GM12878 (cell line): ENCODE results near the gene OR6B2. TPM values are rescaled to one million over a fixed set of nuclear protein-coding genes. Genes with fewer than 3 reads are reported as not detected.

Experiments
- ATAC-seq: fragments of 200-7000 bp; cut with Tn5 transposase; 3 replicates; pipeline ENCODE4 v1.9.1; 2020; ENCODE audit warnings: mild to moderate bottlenecking, moderate library complexity
- BruUV-seq: library from RNA; stranded (reverse); fragments of 400-500 nt; replicated peaks from 2 replicates; lab custom pipeline; 2021; lab: Mats Ljungman, UMichigan
- CTCF ChIA-PET: fragments of 300-600 bp; sonication (Branson Sonifier 250); formaldehyde crosslinking; extraction: SDS; loops from one replicate; lab custom pipeline; 2021; ENCODE audit warnings: inconsistent platforms; lab: Yijun Ruan, JAX
- POLR2A ChIA-PET: fragments of 350-600 bp; formaldehyde crosslinking; extraction: SDS; loops from one replicate; lab custom pipeline; 2021; ENCODE audit warnings: inconsistent platforms; lab: Charles Lee
- RAD21 ChIA-PET: fragments of 300-600 bp; sonication (Branson Sonifier 250); formaldehyde crosslinking; loops from one replicate; lab custom pipeline; 2023; ENCODE audit warnings: antibody characterized with exemption; ENCODE audit not compliant: unreplicated experiment; lab: Charles Lee
- SMC1A ChIA-PET: fragments of 300-600 bp; sonication (Branson Sonifier 250); formaldehyde crosslinking; loops from one replicate; lab custom pipeline; 2023; ENCODE audit not compliant: unreplicated experiment, uncharacterized antibody; lab: Charles Lee
- DNase-seq: peaks from one replicate; pipeline ENCODE4 v3.0.0-alpha.2; 2011; ENCODE audit warnings: low read depth, low spot score
- FAIRE-seq: peaks from 3 replicates; lab custom pipeline; 2011; peaks lifted over from hg19 to GRCh38; lab: Jason Lieb, UNC
- H2AFZ ChIP-seq: 2 replicates; pipeline ENCODE4 v1.6.0; 2011; ENCODE audit warnings: low read depth, low read length, control low read depth; ENCODE audit not compliant: control insufficient read depth
- H3K27ac ChIP-seq: 2 replicates; pipeline ENCODE4 v1.5.1; 2011; ENCODE audit warnings: control low read depth; ENCODE audit not compliant: control insufficient read depth, insufficient read depth
- H3K27me3 ChIP-seq, 2 experiments: replicated peaks in 1 of 2; 2 replicates each; pipeline versions ENCODE4 v1.6.0 to v1.6.1; 2011; ENCODE audit warnings: low read length in 1 of 2; ENCODE audit not compliant: control insufficient read depth in 2 of 2, insufficient read depth in 2 of 2
- H3K36me3 ChIP-seq, 2 experiments: 2 replicates each; pipeline ENCODE4 v1.5.1; 2011; ENCODE audit warnings: low read length in 1 of 2; ENCODE audit not compliant: control insufficient read depth in 2 of 2, insufficient read depth in 2 of 2
- H3K4me1 ChIP-seq: 2 replicates; pipeline ENCODE4 v1.6.1; 2011; ENCODE audit warnings: mild to moderate bottlenecking, low read length, moderate library complexity, mixed read lengths; ENCODE audit not compliant: control insufficient read depth, insufficient read depth
- H3K4me2 ChIP-seq: 2 replicates; pipeline ENCODE4 v1.6.0; 2011; ENCODE audit warnings: control low read depth; ENCODE audit not compliant: control insufficient read depth, insufficient read depth
- H3K4me3 ChIP-seq: fragments of 200-600 bp; sonication (generic); 2 replicates; pipeline ENCODE4 v1.5.1; 2016
- H3K79me2 ChIP-seq: 2 replicates; pipeline ENCODE4 v1.6.0; 2011; ENCODE audit warnings: low read length; ENCODE audit not compliant: control insufficient read depth, insufficient read depth
- H3K9ac ChIP-seq: 2 replicates; pipeline ENCODE4 v1.8.0; 2011; ENCODE audit warnings: low read length, control low read depth, mixed read lengths; ENCODE audit not compliant: control insufficient read depth, insufficient read depth
- H3K9me3 ChIP-seq: replicated peaks from 3 replicates; pipeline ENCODE4 v1.5.1; 2011; ENCODE audit warnings: mild to moderate bottlenecking, low read length; ENCODE audit not compliant: control insufficient read depth, insufficient read depth
- H4K20me1 ChIP-seq: 2 replicates; pipeline ENCODE4 v1.6.0; 2011; ENCODE audit not compliant: control insufficient read depth, insufficient read depth
- ATF3 ChIP-seq: IDR thresholded peaks from 2 replicates; pipeline ENCODE4 v1.6.1; 2011; ENCODE audit warnings: low read depth, mild to moderate bottlenecking, low read length, moderate library complexity, borderline replicate concordance; ENCODE audit errors: extremely low read depth
- BCL11A ChIP-seq: IDR thresholded peaks from 2 replicates; pipeline ENCODE4 v1.6.1; 2011; ENCODE audit warnings: low read depth, low read length
- CBX3 ChIP-seq: fragments of 200-600 bp; sonication (generic); IDR thresholded peaks from 2 replicates; pipeline ENCODE4 v1.6.1; 2016; ENCODE audit warnings: low read depth, borderline replicate concordance
- CREM ChIP-seq: IDR thresholded peaks from 2 replicates; pipeline ENCODE4 v1.6.1; 2014; ENCODE audit warnings: antibody characterized with exemption, low read depth
- DPF2 ChIP-seq: fragments of 450-650 bp; IDR thresholded peaks from 2 replicates; pipeline ENCODE4 v1.6.1; 2017; ENCODE audit warnings: mild to moderate bottlenecking
- FOS ChIP-seq: IDR thresholded peaks from 3 replicates; pipeline ENCODE4 v1.6.1; 2011; ENCODE audit warnings: borderline replicate concordance; ENCODE audit not compliant: insufficient read length; ENCODE audit errors: extremely low read depth
- MTA3 ChIP-seq: IDR thresholded peaks from 2 replicates; pipeline ENCODE4 v1.6.1; 2012; ENCODE audit warnings: low read length, inconsistent platforms, borderline replicate concordance
- MXI1 ChIP-seq: fragments of 150-350 bp; IDR thresholded peaks from 2 replicates; pipeline ENCODE4 v1.6.1; 2011; ENCODE audit warnings: low read depth, mild to moderate bottlenecking, inconsistent platforms, low read length, improper control_type of control experiment
- NFXL1 ChIP-seq: fragments of 450-650 bp; IDR thresholded peaks from 2 replicates; pipeline ENCODE4 v1.6.1; 2017; ENCODE audit warnings: antibody characterized with exemption, mild to moderate bottlenecking, borderline replicate concordance
- SIX5 ChIP-seq: IDR thresholded peaks from 2 replicates; pipeline ENCODE4 v1.6.1; 2011; ENCODE audit warnings: mild to moderate bottlenecking, low read depth, low read length, moderate library complexity; ENCODE audit not compliant: severe bottlenecking
- SMARCA5 ChIP-seq: fragments of 450-650 bp; IDR thresholded peaks from 2 replicates; pipeline ENCODE4 v1.6.1; 2017; ENCODE audit warnings: mild to moderate bottlenecking
- STAT3 ChIP-seq: IDR thresholded peaks from 2 replicates; pipeline ENCODE4 v1.6.1; 2011; ENCODE audit warnings: low read depth, low read length, improper control_type of control experiment
- USF1 ChIP-seq: IDR thresholded peaks from 2 replicates; pipeline ENCODE4 v1.6.1; 2011; ENCODE audit warnings: borderline replicate concordance, low read depth, mild to moderate bottlenecking, moderate library complexity, mixed read lengths, low read length; ENCODE audit not compliant: insufficient read depth; ENCODE audit errors: extremely low read length
- YBX1 ChIP-seq: fragments of 450-650 bp; IDR thresholded peaks from 2 replicates; pipeline ENCODE4 v1.6.1; 2016; ENCODE audit warnings: antibody characterized with exemption
- ZZZ3 ChIP-seq: IDR thresholded peaks from 2 replicates; pipeline ENCODE4 v1.6.1; 2011; ENCODE audit warnings: low read depth; ENCODE audit not compliant: control insufficient read depth, insufficient read length
- WGBS: methylation state at CpG from one replicate; pipeline ENCODE4 v1.1.6; 2016; ENCODE audit warnings: low lambda C conversion rate; ENCODE audit not compliant: insufficient replicate concordance, insufficient coverage; ENCODE audit errors: missing lambda C conversion rate; 5-methylcytosine and 5-hydroxymethylcytosine counted together
- in situ Hi-C: fragments of 300-500 bp; cut with MboI; formaldehyde crosslinking; loops from 9 replicates; pipeline ENCODE4 v1.14.3; 2018; ENCODE audit warnings: mixed read lengths
- intact Hi-C: fragments of 100-400 bp; cut with micrococcal nuclease; formaldehyde crosslinking; loops from one replicate; pipeline ENCODE4 v1.14.2; 2022; ENCODE audit not compliant: unreplicated experiment
- polyA plus RNA-seq, 11 experiments: library from polyadenylated mRNA; depleted of rRNA in 4 of 11; unstranded in 6 of 11; stranded (reverse) in 5 of 11; fragments of >200 nt; fragmentation: Nextera tagmentation in 4 of 11; fragmentation: Illumina TruSeq in 1 of 11; extraction: Ambion mirVana in 4 of 11; extraction: Trizol in 1 of 11; gene quantifications; 1 replicate in 1 of 11; 2 replicates in 10 of 11; pipeline versions ENCODE4 v1.2.1 to v1.2.3, GENCODE V29; 2011 to 2016; ENCODE audit warnings: inconsistent platforms in 2 of 11, missing spikeins in 2 of 11, low read depth in 1 of 11
- total RNA-seq, 4 experiments: library from RNA; depleted of rRNA in 3 of 4; stranded (reverse); fragments of >200 nt in 3 of 4; fragmentation: Illumina TruSeq in 1 of 4; extraction: Trizol in 1 of 4; gene quantifications; 2 replicates each; pipeline versions ENCODE4 v1.2.1 to v1.2.3, GENCODE V29; 2013 to 2021

Gene OR6B2
- total and polyA plus RNA-seq, 10 of the 15 experiments (the other 5 are each of a cell fraction or from before 2014, with no cell fraction given) = not detected

- Histone ChIP-seq H3K9me3 (no peaks in the 10 kb centered on the region), H3K4me1 (no peaks in the 10 kb centered on the region), H2AFZ (no peak overlapping the region), H3K36me3 (peaks cover 11 to 33% of the 10 kb centered on the region in 2 experiments), H3K4me2 (no peak overlapping the region), H3K79me2 (no peaks in the 10 kb centered on the region), H3K27ac (no peak overlapping the region), H3K9ac (no peak overlapping the region), H4K20me1 (no peaks in the 10 kb centered on the region), H3K27me3 (no peaks in the 10 kb centered on the region), H3K4me3 (no peak overlapping the region)
- ATAC-seq (no peak), FAIRE-seq (no peak), DNase-seq (no peak)
- BruUV-seq = no TSS peak
- WGBS = 94% methylated on average over 14 of the region's 14 CpGs
- CTCF ChIA-PET = interaction anchor here (1.1 to 3.6 kb wide), 6 partner anchors 12 to 167 kb away, joined by 3 to 24 read pairs (median 7); no protein-coding TSS in a partner anchor
- POLR2A ChIA-PET = no interaction called here
- TF ChIP-seq ATF3 (no peak), MTA3 (no peak), SMARCA5 (no peak), SIX5 (no peak)
- intact Hi-C loops = loop anchor here (10.0 kb wide), 1 partner anchor 956 kb away; no protein-coding TSS in a partner anchor
- SMC1A ChIA-PET = interaction anchor here (1.7 kb wide), 1 partner anchor 30 kb away, joined by 5 read pairs; no protein-coding TSS in a partner anchor
- RAD21 ChIA-PET = interaction anchor here (1.1 to 1.3 kb wide), 2 partner anchors 30 to 724 kb away, joined by 3 to 4 read pairs; no protein-coding TSS in a partner anchor
- in situ Hi-C loops = loop anchor here (5.0 kb wide), 1 partner anchor 954 kb away; no protein-coding TSS in a partner anchor
Observed at GRCh38 chr2:239990966-239991365, 39.3 kb downstream of the OR6B2 start.

- Histone ChIP-seq H3K9me3 (no peaks in the 10 kb centered on the region; the same call in 2 of the 3 replicates), H3K27ac (no peak overlapping the region), H3K4me2 (no peak overlapping the region), H3K4me1 (no peaks in the 10 kb centered on the region), H3K36me3 (peaks cover 13 to 25% of the 10 kb centered on the region in 2 experiments), H3K79me2 (no peaks in the 10 kb centered on the region), H2AFZ (no peak overlapping the region), H3K9ac (no peak overlapping the region), H4K20me1 (no peaks in the 10 kb centered on the region), H3K4me3 (no peak overlapping the region), H3K27me3 (no peaks in the 10 kb centered on the region)
- ChIA-PET POLR2A (no interaction called here), CTCF (interaction anchor here (1.8 kb wide), 1 partner anchor 8 kb away, joined by 4 read pairs; no protein-coding TSS in a partner anchor), RAD21 (no interaction called here), SMC1A (no interaction called here)
- DNase-seq (no peak), FAIRE-seq (no peak), ATAC-seq (no peak)
- no TSS peak for BruUV-seq
- 98% methylated on average over 5 of the region's 5 CpGs for WGBS
- intact Hi-C loops = no loop called here
- TF ChIP-seq BCL11A = no peak
- TF ChIP-seq FOS = no peak
- no peak for TF ChIP-seq ZZZ3
- TF ChIP-seq STAT3 = no peak
- TF ChIP-seq CBX3 = no peak
- TF ChIP-seq MXI1 = no peak
- TF ChIP-seq YBX1 = no peak
- TF ChIP-seq USF1 = no peak
- no peak for TF ChIP-seq DPF2
- TF ChIP-seq NFXL1 = no peak
- no peak for TF ChIP-seq CREM
- in situ Hi-C loops = no loop called here
Observed at GRCh38 chr2:239985356-239985755, 44.9 kb downstream of the OR6B2 start.
